G401 (cell line): Measurements from ENCODE around the gene CDC25B. TPM values are rescaled to one million over a fixed set of nuclear protein-coding genes. Genes with fewer than 3 reads are reported as not detected.
A peak's percentile ranks its signal among the peaks of the same experiment; 100 is the strongest.
"Not testable (repeated sequence)": the region's sequence is repeated elsewhere in the genome, so short reads cannot be mapped to it uniquely, and the experiment has no call there.

ENCODE experiments used
- DNase-seq: peaks from one replicate; pipeline ENCODE4 v3.0.0-alpha.2; 2015; ENCODE audit warnings: low spot score
- in situ Hi-C: cut with HindIII; loops from 2 replicates; pipeline ENCODE4 v1.10.0; 2016; ENCODE audit warnings: low sequenced_read_pairs, mixed read lengths
- total RNA-seq: library from RNA; depleted of rRNA; stranded (reverse); fragments of >200 nt; shearing (Covaris generic); gene quantifications from 2 replicates; pipeline ENCODE4 v1.2.3, GENCODE V29; 2014

Gene CDC25B
- total RNA-seq, 1 experiment from 2014 or later = 7.2 TPM

DNA sequence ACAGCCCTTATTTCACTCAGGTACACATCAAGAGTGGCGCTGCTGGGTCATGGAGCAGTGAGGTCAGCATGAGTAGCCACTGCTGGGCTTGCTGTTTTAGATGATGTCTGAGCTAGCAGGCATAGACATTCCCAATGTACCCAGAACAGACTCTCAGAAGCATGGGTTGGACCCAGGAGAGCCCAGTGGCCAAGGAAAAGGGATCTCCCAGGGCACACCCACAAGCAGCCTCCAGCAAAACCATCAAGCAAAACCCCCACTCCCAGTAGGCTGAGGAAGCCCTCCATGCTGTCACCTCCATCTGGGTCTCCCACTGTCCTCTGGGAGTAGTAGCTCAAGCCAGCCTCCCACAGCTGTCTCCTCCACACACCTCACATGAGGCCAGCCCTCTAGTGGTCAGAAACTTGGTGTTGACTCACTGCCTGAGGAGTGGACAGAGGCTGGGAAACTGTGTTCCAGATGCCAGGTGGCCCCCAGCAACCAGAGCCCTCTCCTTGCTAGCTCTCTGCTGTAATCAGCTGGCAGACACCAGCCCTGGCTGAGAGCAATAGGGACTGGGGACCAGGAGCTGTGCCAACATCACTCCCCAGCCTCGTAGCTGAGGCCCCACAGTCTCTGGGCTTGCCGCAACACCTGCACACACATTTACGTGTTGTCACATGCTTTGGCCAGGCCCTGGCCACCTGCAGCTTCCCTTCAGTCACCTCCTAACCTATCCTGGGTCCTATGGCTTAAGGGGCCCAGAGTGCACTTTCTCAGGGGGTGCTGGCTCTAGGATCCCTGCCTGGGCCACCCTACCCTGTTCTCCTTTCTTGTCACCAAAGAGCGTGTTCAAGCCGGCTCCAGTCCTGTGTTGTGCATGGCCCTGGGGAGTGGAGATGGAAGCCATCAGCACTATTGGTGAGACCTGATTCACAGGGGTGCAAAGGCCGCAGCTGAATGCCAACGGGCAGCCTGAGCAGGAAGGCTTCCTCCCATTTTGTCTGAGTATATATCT lies 22.3 kb downstream of the CDC25B start:
- in situ Hi-C loops = no loop called here
- DNase-seq = peak; percentile 56

DNA sequence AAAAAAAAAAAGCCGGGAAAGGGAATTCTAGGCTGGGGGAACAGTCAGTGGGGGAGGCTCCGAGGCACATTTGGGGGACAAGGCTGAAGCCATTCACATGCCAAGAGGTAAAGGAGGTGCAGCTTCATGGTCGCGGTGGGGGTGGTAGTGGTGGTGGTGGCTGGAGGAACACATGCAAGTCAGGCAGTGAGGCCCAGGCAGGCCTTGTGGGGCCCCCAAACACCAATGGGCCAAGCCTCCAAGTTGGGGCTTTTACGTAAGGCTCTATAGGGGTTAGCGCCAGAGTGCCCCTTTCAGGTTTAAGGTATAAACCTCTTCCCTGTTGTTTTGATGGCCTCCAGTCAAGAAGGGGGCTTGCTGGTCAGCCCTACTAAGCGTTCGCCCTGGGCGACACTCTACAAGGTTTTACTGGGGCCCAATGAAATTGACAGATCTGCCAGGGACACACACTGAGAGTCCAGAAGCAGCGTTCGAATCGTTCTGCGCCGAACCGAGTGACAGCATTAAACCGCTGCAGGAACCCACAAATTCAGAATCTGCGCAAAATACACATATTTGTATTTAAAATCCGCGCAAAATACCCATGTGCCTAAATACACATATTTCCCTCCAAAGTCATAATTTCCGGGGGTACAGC lies 23.4 kb downstream of the CDC25B start:
- no peak for DNase-seq
- in situ Hi-C loops = no loop called here

DNA sequence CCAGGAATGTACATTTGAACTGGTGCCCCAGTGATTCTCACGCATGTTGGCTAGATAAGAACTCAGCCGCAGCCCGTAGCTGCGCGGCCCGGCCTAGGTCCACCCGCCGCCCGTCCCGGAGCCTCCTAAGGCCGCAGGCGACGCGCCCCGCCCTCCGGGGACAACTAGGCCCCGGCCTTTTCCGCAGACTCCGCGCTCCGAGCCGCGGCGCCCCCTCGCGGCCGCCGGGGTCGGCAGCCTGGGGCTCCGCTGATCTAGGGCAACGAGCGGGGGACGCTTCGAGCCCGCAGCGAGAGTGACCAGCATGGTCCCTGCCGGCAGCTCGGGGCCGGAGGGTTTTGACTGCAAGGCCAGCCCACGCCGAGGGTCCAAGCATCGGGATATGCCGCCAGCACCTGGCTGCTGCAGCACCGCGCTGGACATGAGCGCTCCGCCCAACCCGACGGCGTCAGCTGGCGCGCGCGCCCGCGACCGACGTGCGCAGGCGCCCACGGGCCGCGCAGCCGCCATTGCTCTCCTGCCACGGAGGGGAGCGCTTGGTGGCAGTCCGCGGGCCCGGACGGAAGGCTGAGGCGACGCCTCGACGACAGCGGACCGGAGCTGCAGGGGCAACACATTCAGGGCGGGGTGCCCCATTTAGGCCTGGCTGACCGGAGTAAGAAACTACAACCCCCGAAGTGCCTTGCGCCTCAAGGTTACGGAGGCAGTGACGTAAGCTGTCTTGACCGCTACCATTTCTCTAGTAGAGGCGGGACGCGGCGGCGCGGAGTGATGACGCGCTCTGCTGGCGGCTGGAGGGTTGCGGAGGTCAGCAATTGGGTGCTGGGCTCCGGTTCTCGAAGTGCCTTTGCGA lies 24.2 kb downstream of the CDC25B start, which contains the start of gene AP5S1:
AP5S1 (plus strand) TSS at position 500 of the 853 bp plus-strand sequence. CDS start 1,571 bp downstream, outside the sequence.
- DNase-seq = peak; percentile 96
- in situ Hi-C loops = no loop called here

DNA sequence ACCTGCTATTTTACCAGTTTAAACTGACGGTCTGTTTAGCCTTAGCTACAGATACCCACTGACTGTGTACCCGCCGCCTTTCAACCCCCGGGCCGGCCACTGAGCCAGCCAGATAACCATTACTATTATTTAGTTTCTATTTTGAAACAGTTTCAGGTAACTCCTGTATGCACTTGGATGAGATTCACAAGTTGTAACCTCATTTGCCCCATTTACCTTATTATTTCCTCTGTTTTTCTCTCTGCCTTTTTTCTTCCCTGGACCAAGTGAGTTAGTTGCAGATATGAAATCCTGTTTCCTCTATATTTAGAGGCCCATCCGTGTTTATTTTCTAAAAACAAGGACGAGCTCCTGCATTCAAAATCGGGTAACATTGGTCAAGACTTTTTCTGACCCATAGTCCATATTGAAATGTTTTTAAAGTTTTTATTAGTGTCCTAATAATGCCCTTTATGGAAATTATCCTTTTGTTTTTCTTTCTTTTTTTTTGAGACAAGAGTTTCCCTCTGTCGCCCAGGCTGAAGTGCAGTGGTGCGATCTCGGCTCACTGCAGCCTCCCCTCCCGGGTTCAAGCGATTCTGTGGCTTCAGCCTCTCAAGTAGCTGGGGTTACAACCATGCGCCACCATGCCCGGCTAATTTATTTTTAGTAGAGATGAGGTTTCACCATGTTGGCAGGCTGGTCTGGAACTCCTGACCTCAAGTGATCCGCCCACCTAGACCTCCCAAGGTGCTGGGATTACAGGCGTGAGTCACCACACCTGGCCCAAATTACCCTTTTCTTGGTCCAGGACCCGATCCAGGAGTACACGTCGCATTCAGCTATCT lies 25.0 kb downstream of the CDC25B start:
- in situ Hi-C loops = no loop called here
- no peak for DNase-seq

DNA sequence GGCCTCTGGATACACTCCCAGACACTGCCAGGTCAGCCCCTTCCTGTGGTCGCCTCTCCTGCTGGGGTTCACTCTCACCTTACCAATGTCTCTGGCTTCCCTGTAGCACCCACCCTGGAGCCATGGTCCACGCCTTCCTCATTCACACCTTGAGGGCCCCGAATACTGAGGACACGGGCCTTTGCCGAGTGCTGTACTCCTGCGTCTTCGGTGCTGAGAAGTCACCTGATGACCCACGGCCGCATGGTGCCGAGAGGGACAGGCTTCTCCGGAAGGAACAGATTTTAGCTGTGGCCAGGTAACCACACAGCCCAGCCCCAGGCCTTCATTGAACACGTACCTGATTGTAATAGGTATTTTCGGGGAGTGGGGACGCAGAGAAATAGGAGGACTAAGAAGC lies 25.9 kb downstream of the CDC25B start:
- DNase-seq = no peak
- in situ Hi-C loops = no loop called here

DNA sequence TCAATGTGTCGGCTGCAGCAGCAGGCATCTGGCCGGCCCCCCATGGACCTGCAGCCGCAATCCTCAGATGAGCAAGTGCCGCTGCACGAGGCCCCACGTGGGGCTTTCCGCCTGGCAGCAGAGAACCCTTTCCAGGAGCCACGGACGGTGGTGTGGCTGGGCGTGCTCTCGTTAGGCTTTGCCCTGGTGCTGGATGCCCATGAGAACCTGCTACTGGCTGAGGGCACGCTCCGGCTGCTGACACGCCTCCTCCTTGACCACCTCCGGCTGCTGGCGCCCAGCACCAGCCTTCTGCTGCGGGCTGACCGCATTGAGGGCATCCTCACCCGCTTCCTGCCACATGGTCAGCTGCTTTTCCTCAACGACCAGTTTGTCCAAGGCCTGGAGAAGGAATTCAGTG lies 27.8 kb downstream of the CDC25B start:
- in situ Hi-C loops = no loop called here
- no peak for DNase-seq

DNA sequence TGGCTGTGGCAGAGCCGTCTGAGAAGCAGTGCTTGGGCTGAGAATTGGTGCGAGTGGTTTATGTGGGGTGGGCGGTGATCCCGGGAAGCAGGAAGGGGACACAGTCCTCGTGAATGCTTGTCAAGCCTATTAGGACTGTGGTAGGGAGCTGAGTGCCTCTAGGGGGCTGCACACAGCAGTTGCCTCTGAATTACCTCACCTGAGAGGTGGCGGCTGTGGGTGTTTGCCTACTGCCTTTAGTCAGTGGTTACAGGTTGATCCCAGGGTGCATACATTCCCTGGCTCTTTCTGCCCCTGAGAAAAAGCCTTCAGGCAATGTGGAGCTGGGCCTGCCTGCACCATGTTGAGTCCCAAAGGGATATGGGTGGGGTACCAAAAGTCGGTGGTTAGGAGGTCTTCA lies 29.4 kb downstream of the CDC25B start:
- no peak for DNase-seq

DNA sequence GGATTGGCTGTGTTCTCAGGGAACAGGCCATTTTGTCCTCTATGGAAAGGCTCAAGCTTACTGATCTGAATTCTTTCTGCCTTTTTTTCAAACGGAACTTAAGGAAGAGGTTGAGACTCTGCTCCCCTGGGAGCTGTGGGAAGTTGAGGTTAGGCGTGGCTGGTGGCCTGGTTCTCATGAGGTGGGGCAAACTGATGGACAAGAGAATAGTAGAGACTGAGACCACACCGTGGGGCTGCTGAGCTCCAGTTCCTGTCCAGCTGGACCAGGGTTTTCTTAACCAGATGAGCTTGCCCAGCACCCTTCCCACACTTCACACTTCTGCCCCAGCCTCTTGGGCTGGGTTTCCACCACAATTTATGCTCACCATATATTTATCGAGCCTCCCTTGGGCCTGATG lies 30.3 kb downstream of the CDC25B start:
- DNase-seq = no peak
- in situ Hi-C loops = no loop called here

More for the DNA sequence above, 29.4 kb downstream of the CDC25B start:
- in situ Hi-C loops = no loop called here

DNA sequence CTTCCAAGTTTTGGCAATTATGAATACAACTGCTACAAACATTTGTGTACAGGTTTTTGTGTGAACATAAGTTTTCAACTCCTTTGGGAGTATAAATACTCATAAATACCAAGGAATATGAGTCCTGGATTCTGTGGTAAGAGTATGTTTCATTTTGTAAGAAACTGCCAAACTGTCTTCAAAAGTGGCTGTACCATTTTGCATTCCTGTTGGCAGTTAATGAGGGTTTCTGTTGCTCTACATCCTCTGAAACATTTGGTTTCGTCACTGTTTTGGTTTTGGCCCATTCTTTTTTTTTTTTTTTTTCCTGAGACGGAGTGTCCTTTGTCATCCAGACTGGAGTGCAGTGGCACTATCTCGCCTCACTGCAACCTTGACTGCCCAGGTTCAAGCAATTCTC lies 32.7 kb downstream of the CDC25B start:
- in situ Hi-C loops = no loop called here
- DNase-seq = no peak

DNA sequence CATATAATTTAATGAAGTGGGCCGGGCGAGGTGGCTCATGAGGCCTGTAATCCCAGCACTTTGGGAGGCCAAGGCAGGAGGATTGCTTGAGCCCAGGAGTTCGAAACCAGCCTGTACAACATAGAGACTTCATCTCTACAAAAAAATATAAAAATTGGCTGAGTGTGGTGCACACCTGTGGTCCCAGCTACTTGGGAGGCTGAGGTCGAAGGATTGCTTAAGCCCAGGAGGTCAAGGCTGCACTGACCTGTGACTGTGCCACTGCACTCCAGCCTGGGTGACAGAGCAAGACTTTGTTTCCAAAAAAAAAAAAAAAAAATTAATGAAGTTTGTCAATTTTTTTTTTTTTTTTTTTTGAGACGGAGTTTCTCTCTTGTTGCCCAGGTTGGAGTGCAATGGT lies 33.8 kb downstream of the CDC25B start:
- in situ Hi-C loops, DNase-seq: not testable (repeated sequence)

DNA sequence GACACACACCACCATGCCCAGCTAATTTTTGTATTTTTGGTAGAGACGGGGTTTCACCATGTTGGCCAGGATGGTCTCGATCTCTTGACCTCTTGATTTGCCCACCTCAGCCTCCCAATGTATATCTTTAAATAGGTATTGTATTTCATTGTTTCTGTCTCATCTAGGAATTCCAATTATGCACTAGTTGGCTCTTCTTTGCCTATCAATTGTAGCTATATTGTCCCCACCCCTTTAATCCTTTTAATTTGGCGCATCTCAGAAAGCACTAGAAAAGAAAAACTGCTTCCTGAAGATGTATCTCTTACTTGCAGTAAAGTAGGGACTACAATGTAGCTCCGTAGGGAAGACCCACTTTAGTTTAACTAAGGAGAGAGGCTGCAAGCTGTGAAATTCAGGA lies 40.0 kb downstream of the CDC25B start:
- in situ Hi-C loops = no loop called here
- no peak for DNase-seq

DNA sequence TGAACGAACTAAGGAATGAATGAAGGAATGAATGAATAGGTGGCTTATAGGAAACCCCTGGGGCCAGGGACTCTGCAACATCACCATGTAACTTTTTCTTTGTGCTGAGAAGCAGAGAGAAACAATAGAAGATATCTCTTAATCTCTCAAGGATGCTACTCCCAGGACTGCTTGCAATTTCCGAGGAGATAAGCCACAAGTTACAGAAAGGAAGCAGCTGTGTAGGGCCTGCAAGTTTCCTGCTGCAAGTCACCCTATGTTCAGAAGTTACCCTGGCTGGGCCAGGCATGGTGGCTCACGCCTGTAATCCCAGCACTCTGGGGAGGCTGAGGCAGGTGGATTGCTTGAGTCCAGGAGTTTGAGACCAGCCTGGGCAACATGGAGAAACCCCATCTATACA lies 43.2 kb downstream of the CDC25B start:
- in situ Hi-C loops = no loop called here
- no peak for DNase-seq

DNA sequence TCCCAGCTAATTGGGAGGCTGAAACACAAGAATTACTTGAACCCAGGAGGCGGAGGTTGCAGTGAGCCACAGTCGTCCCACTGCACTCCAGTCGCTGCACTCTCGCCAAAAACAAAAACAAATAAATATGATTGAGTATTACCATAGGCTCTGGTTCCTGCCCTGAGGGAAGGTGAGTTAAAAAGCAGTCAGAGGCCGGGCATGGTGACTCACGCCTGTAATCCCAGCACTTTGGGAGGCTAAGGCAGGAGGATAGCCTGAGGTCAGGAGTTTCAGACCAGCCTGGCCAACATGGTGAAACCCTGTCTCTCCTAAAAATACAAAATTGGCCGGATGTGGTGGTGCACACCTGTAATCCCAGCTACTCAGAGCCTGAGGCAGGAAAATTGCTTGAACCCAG lies 44.1 kb downstream of the CDC25B start:
- in situ Hi-C loops, DNase-seq: not testable (repeated sequence)

DNA sequence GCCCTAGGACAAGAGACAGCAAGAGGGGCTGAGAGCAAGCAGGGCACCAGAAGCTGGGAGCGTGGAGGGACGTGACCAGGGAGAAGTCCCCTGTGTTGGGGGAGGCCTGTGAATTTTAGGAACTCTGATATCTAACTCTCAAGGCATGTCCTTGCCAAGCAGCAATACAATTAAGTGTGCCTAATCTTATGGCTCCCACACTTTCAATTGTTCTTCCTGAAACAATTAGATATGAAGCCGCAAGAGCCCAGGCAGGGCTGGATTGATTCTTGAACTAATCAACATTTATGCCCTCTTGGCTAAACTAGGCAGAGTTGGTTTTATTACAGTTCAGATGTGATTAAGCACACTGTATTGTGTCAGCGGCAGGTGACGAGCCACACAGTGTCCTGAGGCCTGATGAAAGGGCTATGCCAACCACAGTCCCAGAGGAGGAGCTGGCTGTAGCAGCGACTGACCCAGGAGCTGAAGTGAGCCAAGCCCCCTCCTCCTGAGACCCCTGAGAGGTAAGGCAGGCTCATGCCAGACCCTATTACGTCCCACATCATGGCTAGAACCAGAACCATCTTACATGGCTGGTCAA lies 46.3 kb downstream of the CDC25B start:
- no peak for DNase-seq
- in situ Hi-C loops = no loop called here

DNA sequence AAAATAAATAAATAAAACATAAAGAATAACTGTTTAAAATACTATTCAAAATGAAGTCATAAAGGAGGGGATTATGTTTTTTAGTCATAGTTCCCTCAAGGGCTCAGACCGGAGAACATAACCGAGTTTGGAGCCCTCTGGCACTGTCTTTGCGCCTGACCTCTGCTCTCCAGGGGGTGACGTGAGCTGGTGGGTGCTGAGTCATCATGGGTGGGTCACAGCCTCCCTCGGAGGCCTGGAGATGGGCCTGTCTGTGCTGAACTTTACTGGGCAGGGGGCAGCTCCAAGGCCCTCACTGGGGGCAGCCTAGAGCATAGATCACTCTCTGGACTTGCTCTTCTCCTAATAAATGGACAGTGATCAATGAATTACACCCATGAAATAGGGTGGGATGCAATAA lies 47.4 kb downstream of the CDC25B start:
- no peak for DNase-seq
- in situ Hi-C loops = no loop called here

DNA sequence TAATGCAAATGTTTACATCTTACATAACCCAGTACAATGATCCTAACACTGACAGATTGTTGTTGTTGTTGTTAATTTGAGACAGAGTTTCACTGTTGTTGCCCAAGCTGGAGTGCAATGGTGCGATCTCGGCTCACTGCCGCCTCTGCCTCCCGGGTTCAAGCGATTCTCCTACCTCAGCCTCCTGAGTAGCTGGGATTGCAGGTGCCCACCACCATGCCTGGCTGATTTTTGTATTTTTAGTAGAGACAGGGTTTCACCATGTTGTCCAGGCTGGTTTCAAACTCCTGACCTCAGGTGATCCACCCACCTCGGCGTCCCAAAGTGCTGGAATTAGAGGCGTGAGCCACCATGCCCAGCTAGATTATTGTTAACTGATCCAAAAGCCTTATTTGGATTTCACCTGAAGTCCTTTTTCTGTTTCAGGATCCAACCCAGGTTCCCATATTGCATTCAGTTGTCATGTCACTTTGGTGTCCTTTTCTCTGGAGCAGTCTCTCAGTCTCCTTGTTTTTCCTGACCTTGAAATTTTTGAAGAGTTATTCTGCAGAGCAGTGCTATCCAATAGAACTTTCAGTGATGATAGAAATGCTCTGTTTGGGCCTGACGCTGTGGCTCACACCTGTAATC lies 48.0 kb downstream of the CDC25B start:
- in situ Hi-C loops, DNase-seq: not testable (repeated sequence)

DNA sequence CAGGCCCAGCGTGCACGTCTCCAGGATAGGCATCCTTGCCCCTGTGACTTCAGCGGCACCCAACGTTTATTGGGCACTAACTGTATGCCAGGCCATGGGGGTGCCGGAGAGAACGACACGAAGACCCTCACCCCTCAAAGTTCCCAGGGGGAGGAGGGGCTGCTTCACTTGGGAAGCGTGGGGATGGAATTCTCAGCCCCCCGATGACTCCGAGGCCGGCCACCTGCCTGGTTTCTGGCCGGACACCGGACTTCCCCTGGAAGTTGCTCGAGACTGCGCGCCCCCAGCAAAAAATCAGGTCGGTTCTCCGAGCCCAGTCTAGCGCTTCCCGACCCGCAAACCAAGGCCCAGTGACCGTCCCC lies 50.2 kb downstream of the CDC25B start:
- in situ Hi-C loops = no loop called here
- no peak for DNase-seq
